Nephron progenitor cell (in vitro differentiated cells): ENCODE measurements around the gene HRH2.

ENCODE experiments used
- DNase-seq: peaks from one replicate; pipeline ENCODE4 v3.0.0; 2021
- H3K27ac Mint-ChIP-seq: 2 replicates; pipeline ENCODE4 v1.8.0; 2021; ENCODE audit warnings: mild to moderate bottlenecking, moderate library complexity, mixed read lengths
- H3K27me3 Mint-ChIP-seq: 2 replicates; pipeline ENCODE4 v1.8.0; 2021; ENCODE audit warnings: mild to moderate bottlenecking, low read depth, mixed read lengths; ENCODE audit not compliant: poor library complexity
- H3K36me3 Mint-ChIP-seq: 2 replicates; pipeline ENCODE4 v1.8.0; 2021; ENCODE audit warnings: low read depth, mixed read lengths
- H3K4me1 Mint-ChIP-seq: 2 replicates; pipeline ENCODE4 v1.8.0; 2021; ENCODE audit warnings: mixed read lengths
- H3K4me3 Mint-ChIP-seq: 2 replicates; pipeline ENCODE4 v1.8.0; 2021; ENCODE audit warnings: mild to moderate bottlenecking, moderate library complexity, mixed read lengths
- H3K9me3 Mint-ChIP-seq: 2 replicates; pipeline ENCODE4 v1.8.0; 2021; ENCODE audit warnings: mild to moderate bottlenecking, moderate library complexity, mixed read lengths
- CTCF ChIP-seq: fragments of 200-600 bp; sonication (generic); IDR thresholded peaks from 2 replicates; pipeline ENCODE4 v1.5.0; 2021; ENCODE audit warnings: antibody characterized with exemption

Gene HRH2

GRCh38 chr5:175738602-175739133 is 80.8 kb downstream of the HRH2 start:
- Mint-ChIP-seq H3K9me3 (no peaks in the 10 kb centered on the region), H3K27ac (no peak overlapping the region), H3K27me3 (peaks cover 36% of the 10 kb centered on the region), H3K4me1 (no peaks in the 10 kb centered on the region), H3K4me3 (no peak overlapping the region), H3K36me3 (no peaks in the 10 kb centered on the region)
- TF ChIP-seq CTCF = no peak
- DNase-seq = no peak

- Mint-ChIP-seq H3K4me3 (no peak overlapping the region), H3K4me1 (no peaks in the 10 kb centered on the region), H3K27me3 (peaks cover 32% of the 10 kb centered on the region), H3K27ac (no peak overlapping the region), H3K9me3 (no peaks in the 10 kb centered on the region), H3K36me3 (no peaks in the 10 kb centered on the region)
- DNase-seq = no peak
- TF ChIP-seq CTCF = no peak
Measured at GRCh38 chr5:175740014-175740413, 82.1 kb downstream of the HRH2 start.

GRCh38 chr5:175741556-175741955 is 83.7 kb downstream of the HRH2 start:
- no peak for DNase-seq
- H3K36me3 Mint-ChIP-seq = no peaks in the 10 kb centered on the region
- peaks cover 40% of the 10 kb centered on the region for H3K27me3 Mint-ChIP-seq
- H3K27ac Mint-ChIP-seq = no peak overlapping the region
- no peak for TF ChIP-seq CTCF
- no peaks in the 10 kb centered on the region for H3K9me3 Mint-ChIP-seq
- no peak overlapping the region for H3K4me3 Mint-ChIP-seq
- no peaks in the 10 kb centered on the region for H3K4me1 Mint-ChIP-seq

GRCh38 chr5:175742290-175742994 is 84.6 kb downstream of the HRH2 start:
- Mint-ChIP-seq H3K4me1 (no peaks in the 10 kb centered on the region), H3K27ac (no peak overlapping the region), H3K36me3 (no peaks in the 10 kb centered on the region), H3K4me3 (no peak overlapping the region), H3K9me3 (no peaks in the 10 kb centered on the region), H3K27me3 (peaks cover 40% of the 10 kb centered on the region)
- no peak for DNase-seq
- no peak for TF ChIP-seq CTCF

GRCh38 chr5:175743676-175744210 is 85.9 kb downstream of the HRH2 start:
- Mint-ChIP-seq H3K4me3 (no peak overlapping the region), H3K36me3 (no peaks in the 10 kb centered on the region), H3K27me3 (peaks cover 39% of the 10 kb centered on the region), H3K4me1 (no peaks in the 10 kb centered on the region), H3K9me3 (no peaks in the 10 kb centered on the region), H3K27ac (no peak overlapping the region)
- no peak for TF ChIP-seq CTCF
- peak; percentile 39 for DNase-seq

- Mint-ChIP-seq H3K9me3 (no peaks in the 10 kb centered on the region), H3K27ac (no peak overlapping the region), H3K36me3 (no peaks in the 10 kb centered on the region), H3K27me3 (peaks cover 25% of the 10 kb centered on the region), H3K4me3 (no peak overlapping the region), H3K4me1 (no peaks in the 10 kb centered on the region)
- TF ChIP-seq CTCF = no peak
- DNase-seq = no peak
Measured at GRCh38 chr5:175745210-175745609, 87.3 kb downstream of the HRH2 start.
